Heart left ventricle (tissue), 16 donors: Measurements from ENCODE around the gene KATNB1. TPM values are rescaled to one million over a fixed set of nuclear protein-coding genes. Genes with fewer than 3 reads are reported as not detected.

Source experiments
- ATAC-seq, 4 donors: fragments of 200-7000 bp; cut with Tn5 transposase; one replicate each; pipeline ENCODE4 v1.9.1; 2020 to 2022; ENCODE audit warnings: moderate library complexity in 4 of 4, mild to moderate bottlenecking in 3 of 4, moderate number of reproducible peaks in 1 of 4
- DNase-seq, 5 donors: peaks; one replicate each; pipeline ENCODE4 v3.0.0-alpha.2; 2020
- H3K27ac ChIP-seq, 12 donors: fragments of 200-600 bp; sonication (generic) in 4 of 12; one replicate each; pipeline versions ENCODE4 v1.5.0 to v1.8.0; 2016 to 2022; ENCODE audit warnings: mild to moderate bottlenecking in 2 of 12
- H3K27me3 ChIP-seq, 9 donors: fragments of 200-600 bp; sonication (generic) in 2 of 9; one replicate each; pipeline versions ENCODE4 v1.5.1 to v1.8.0; 2016 to 2022; ENCODE audit warnings: mild to moderate bottlenecking in 3 of 9
- H3K36me3 ChIP-seq, 9 donors: fragments of 200-600 bp; sonication (generic) in 2 of 9; one replicate each; pipeline versions ENCODE4 v1.5.0 to v1.8.0; 2018 to 2022; ENCODE audit warnings: mild to moderate bottlenecking in 2 of 9
- H3K4me1 ChIP-seq, 12 donors: fragments of 200-600 bp; sonication (generic) in 4 of 12; one replicate each; pipeline versions ENCODE4 v1.5.0 to v1.8.0; 2016 to 2022; ENCODE audit warnings: mild to moderate bottlenecking in 3 of 12
- H3K4me3 ChIP-seq, 12 donors: fragments of 200-600 bp; sonication (generic) in 4 of 12; one replicate each; pipeline versions ENCODE4 v1.5.0 to v1.8.0; 2017 to 2022; ENCODE audit warnings: mild to moderate bottlenecking in 9 of 12, moderate library complexity in 4 of 12
- H3K9me3 ChIP-seq, 12 donors: fragments of 200-600 bp; sonication (generic) in 4 of 12; one replicate each; pipeline versions ENCODE4 v1.5.0 to v1.8.0; 2016 to 2022; ENCODE audit warnings: mild to moderate bottlenecking in 1 of 12
- POLR2A ChIP-seq, 2 donors: fragments of 450-650 bp; IDR thresholded peaks; one replicate each; pipeline ENCODE4 v1.6.1; 2017; ENCODE audit warnings: antibody characterized with exemption in 2 of 2, mild to moderate bottlenecking in 2 of 2, moderate library complexity in 2 of 2
- WGBS, 4 donors: extraction: QIAGEN DNeasy Blood & Tissue Kit in 2 of 4; methylation state at CpG; one replicate each; pipeline versions ENCODE4 v1.1.5 to v1.1.7; 2013 to 2018; 5-methylcytosine and 5-hydroxymethylcytosine counted together
- intact Hi-C, 10 donors: fragments of 100-400 bp; cut with DNase I; formaldehyde crosslinking; loops; one replicate each; pipeline versions ENCODE4 v1.11.1 to v1.14.2; 2022
- long read RNA-seq, 3 donors: library from polyadenylated mRNA; unstranded; transcript quantifications; one replicate each; pipeline ENCODE4 v2.0.0, GENCODE V29; 2020 to 2021
- polyA plus RNA-seq, 2 donors: library from polyadenylated mRNA; stranded (reverse); fragments of 200-250 nt; gene quantifications; one replicate each; pipeline ENCODE4 v1.2.3, GENCODE V29; 2013
- total RNA-seq, 9 donors: library from RNA; depleted of rRNA in 2 of 9; stranded (reverse); fragments of >200 nt in 2 of 9; fragmentation: NEBNext Ultra II Directional in 3 of 9; extraction: Animal tissue kit (Norgen Biotek cat#: 25700) in 3 of 9; gene quantifications; one replicate each; pipeline versions ENCODE4 v1.1.0 to v1.2.4, GENCODE V29; 2016 to 2023
- TF ChIP-seq, protein P1 (sequence below), 12 donors: fragments of 200-600 bp; sonication (generic) in 4 of 12; IDR thresholded peaks; one replicate each; pipeline versions ENCODE4 v1.5.0 to v1.8.0; 2018 to 2022; ENCODE audit warnings: antibody characterized with exemption in 12 of 12, mild to moderate bottlenecking in 5 of 12
- donor health status: ischemic (EF 13 %, LVEDD 7.1; RV severe dilation, severe dysfunction).
- donor health status: healthy with polysubstance abuse.
- donor health status: DM: no; HTN: yes; CAD: no.
- donor health status: DM: no; HTN: no; CAD: no.
- donor health status: ischemic (EF 25% LVEDD 6.9; RV normal size, moderate dysfunction).
- donor health status: ischemic (EF 25% LVEDD 5.7; RV mildly dilated, moderate dysfunction).
- donor health status: healthy.
- donor health status: DM: yes; HTN: yes; CAD: no.
- donor health status: ischemic (EF 35%, LVEDD 5.7; RV mildly dilated, moderate dysfunction).
- donor health status: nonischemic (EF 11% LVEDD 7.7; RV severe dilation, severe dysfunction).
- donor health status: DM: yes; HTN: yes; CAD: no.
- donor health status: PGD.
- donor health status: ischemic (EF 29% LVEDD 5.4; RV normal size, mild dysfunction).
- donor health status: nonischemic (EF 23%, LVEDD 6.1; RV moderate dilation, normal function).

Gene KATNB1, protein sequence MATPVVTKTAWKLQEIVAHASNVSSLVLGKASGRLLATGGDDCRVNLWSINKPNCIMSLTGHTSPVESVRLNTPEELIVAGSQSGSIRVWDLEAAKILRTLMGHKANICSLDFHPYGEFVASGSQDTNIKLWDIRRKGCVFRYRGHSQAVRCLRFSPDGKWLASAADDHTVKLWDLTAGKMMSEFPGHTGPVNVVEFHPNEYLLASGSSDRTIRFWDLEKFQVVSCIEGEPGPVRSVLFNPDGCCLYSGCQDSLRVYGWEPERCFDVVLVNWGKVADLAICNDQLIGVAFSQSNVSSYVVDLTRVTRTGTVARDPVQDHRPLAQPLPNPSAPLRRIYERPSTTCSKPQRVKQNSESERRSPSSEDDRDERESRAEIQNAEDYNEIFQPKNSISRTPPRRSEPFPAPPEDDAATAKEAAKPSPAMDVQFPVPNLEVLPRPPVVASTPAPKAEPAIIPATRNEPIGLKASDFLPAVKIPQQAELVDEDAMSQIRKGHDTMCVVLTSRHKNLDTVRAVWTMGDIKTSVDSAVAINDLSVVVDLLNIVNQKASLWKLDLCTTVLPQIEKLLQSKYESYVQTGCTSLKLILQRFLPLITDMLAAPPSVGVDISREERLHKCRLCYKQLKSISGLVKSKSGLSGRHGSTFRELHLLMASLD
- total RNA-seq (10 to 100 TPM; 10.6 to 20.5 (median 15.3) TPM), polyA plus RNA-seq (10 to 100 TPM in 1 of 2 donors, 1 to 10 TPM in 1; 8.0 to 19.1 TPM)
- long read RNA-seq, donor 1, transcript KATNB1-201 (20 exons, 2,664 nt), result major isoform, 11 of 25 reads
- long read RNA-seq, donor 1, partial matches to known transcripts, result 8 of 25 reads
- long read RNA-seq, donor 1, other reads (novel, unspliced or antisense), result 6 of 25 reads
- long read RNA-seq, donor 2, transcript KATNB1-201 (20 exons, 2,664 nt), result major isoform, 103 of 179 reads
- long read RNA-seq, donor 2, partial matches to known transcripts, result 39 of 179 reads
- long read RNA-seq, donor 2, other reads (novel, unspliced or antisense), result 37 of 179 reads
- long read RNA-seq, donor 3, transcript KATNB1-201 (20 exons, 2,664 nt), result major isoform, 16 of 39 reads
- long read RNA-seq, donor 3, partial matches to known transcripts, result 14 of 39 reads
- long read RNA-seq, donor 3, other reads (novel, unspliced or antisense), result 9 of 39 reads

DNA sequence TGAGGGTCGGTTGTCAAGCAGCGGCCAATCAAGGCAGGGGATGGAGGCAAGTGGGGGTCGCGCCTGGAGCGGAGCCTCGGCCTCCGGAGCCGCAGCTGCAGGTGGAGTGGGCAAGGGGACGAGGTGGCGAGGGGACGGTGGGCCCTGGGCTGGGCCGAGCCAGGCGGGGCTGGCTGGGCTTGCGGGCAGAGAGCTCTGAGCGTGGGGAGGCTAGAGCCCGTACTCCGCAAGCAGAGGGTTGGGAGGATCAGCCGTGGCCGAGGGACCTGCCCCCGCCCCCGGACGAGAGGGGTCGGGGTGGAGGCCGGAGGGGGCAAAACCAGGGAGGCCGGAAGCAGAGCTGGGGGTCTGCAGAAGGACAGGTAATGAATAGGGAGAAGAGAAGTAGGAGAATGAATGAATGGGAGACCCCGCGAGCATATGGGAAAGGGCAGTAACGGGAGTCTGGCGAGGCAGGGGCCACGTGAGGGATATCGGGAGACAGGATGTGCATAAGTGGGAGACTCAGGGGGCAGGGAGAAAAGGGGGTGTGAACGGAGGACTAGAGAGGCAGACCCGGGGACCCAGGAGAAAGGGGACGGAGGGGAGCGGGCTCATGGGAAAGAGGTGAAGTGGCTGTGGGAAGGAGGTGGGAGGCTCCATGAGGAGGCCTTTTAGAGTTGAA lies at the start of gene KATNB1:
KATNB1 (plus strand) TSS at position 16 of the 664 bp plus-strand sequence. CDS start 1,474 bp downstream, outside the sequence.
- H3K9me3 ChIP-seq, result peaks cover 0 to 10% (median 0%) of the 10 kb centered on the region in 12 donors
- peaks cover 0 to 5% (median 0%) of the 10 kb centered on the region in 9 donors for H3K36me3 ChIP-seq
- H3K27ac ChIP-seq, result peak within 1 kb of the TSS; percentile 68 to 96 (median 88)
- peak within 1 kb of the TSS; percentile 56 to 98 (median 88) for H3K4me3 ChIP-seq
- TF ChIP-seq, protein P1, sequence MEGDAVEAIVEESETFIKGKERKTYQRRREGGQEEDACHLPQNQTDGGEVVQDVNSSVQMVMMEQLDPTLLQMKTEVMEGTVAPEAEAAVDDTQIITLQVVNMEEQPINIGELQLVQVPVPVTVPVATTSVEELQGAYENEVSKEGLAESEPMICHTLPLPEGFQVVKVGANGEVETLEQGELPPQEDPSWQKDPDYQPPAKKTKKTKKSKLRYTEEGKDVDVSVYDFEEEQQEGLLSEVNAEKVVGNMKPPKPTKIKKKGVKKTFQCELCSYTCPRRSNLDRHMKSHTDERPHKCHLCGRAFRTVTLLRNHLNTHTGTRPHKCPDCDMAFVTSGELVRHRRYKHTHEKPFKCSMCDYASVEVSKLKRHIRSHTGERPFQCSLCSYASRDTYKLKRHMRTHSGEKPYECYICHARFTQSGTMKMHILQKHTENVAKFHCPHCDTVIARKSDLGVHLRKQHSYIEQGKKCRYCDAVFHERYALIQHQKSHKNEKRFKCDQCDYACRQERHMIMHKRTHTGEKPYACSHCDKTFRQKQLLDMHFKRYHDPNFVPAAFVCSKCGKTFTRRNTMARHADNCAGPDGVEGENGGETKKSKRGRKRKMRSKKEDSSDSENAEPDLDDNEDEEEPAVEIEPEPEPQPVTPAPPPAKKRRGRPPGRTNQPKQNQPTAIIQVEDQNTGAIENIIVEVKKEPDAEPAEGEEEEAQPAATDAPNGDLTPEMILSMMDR (IDR thresholded peaks at IDR 0.05), result no peak
- TF ChIP-seq POLR2A (IDR thresholded peaks at IDR 0.05), result no peak
- H3K27me3 ChIP-seq, result no peaks in the 10 kb centered on the region
- intact Hi-C loops, result loop anchor here in 2 of 10 donors (5.0 to 10.0 kb wide), 2 partner anchors 266 to 269 kb away; partner anchors contain the start of genes USB1 (in 2 of the 2) and ZNF319 (in 2 of the 2)
- no peak for DNase-seq
- H3K4me1 ChIP-seq, result peaks cover 0 to 26% (median 18%) of the 10 kb centered on the region in 12 donors
- no peak for ATAC-seq
- 0 to 1% (median 1%) methylated on average over 34 to 35 of the region's 35 CpGs for WGBS, 4 donors

DNA sequence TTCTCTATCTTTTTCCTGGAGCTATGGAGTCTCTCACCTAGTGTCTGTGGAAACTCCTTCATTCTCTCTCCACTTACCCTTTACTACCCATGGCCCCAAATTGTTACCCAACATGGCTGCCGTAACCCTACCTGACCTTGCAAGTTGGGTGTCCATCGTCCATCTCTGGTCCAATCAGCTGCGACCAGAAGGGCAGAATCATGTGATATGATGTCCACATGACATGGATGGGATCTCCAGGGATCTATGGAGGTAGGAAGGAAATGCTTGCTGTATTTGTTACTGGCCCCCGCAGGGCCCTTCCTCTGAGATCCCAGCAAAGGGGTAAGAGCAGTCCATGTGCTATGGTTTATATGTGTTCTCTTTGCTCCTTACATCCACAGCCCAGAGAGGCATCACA lies 49.0 kb upstream of the KATNB1 start:
- ATAC-seq, result no peak
- no peaks in the 10 kb centered on the region for H3K36me3 ChIP-seq
- no peak overlapping the region for H3K27ac ChIP-seq
- peaks cover 0 to 16% (median 0%) of the 10 kb centered on the region in 12 donors for H3K4me1 ChIP-seq
- TF ChIP-seq, protein P1 (IDR thresholded peaks at IDR 0.05), result no peak
- TF ChIP-seq POLR2A (IDR thresholded peaks at IDR 0.05), result no peak
- no peaks in the 10 kb centered on the region for H3K9me3 ChIP-seq
- no peak for DNase-seq
- peaks cover 0 to 10% (median 0%) of the 10 kb centered on the region in 9 donors for H3K27me3 ChIP-seq
- 47 to 83% (median 80%) methylated on average over 4 of the region's 4 CpGs for WGBS, 4 donors
- H3K4me3 ChIP-seq, result no peak overlapping the region
- intact Hi-C loops, result no loop called here

DNA sequence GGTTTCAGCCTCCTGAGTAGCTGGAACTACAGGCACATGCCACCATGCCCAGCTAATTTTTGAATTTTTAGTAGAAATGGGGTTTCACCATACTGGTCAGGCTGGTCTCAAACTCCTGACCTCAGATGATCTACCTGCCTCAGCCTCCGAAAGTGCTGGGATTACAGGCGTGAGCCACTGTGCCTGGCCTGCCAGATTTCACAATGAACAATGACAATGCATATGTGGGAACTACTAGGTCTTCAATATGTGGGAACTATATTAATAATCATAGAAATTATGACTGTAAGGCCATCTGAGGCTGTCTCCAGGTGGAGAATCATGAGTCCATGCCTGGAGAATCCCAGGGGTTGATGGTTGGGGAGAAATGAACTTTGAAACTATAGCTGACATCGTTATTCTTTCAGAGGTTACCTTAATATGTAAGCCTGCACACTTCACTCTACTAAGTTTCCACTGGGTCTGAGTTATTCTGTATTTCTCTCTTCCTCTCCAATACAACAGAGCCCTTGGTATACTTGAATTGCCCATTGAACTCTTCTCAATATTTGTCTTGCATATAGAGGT lies 48.1 kb upstream of the KATNB1 start:
- WGBS, 4 donors, result 87 to 96% (median 95%) methylated on average over 3 of the region's 3 CpGs
- DNase-seq (no peak), ATAC-seq (no peak)
- Histone ChIP-seq H3K4me1 (peaks cover 0 to 16% (median 0%) of the 10 kb centered on the region in 12 donors), H3K27me3 (peaks cover 0 to 10% (median 0%) of the 10 kb centered on the region in 9 donors), H3K4me3 (no peak overlapping the region), H3K27ac (no peak overlapping the region), H3K9me3 (no peaks in the 10 kb centered on the region), H3K36me3 (no peaks in the 10 kb centered on the region)
- TF ChIP-seq POLR2A (IDR thresholded peaks at IDR 0.05), result no peak
- TF ChIP-seq, protein P1 (IDR thresholded peaks at IDR 0.05), result no peak
- intact Hi-C loops, result no loop called here
